ENCODE measurements around the gene RPS16.
A peak's percentile ranks its signal among the peaks of the same experiment; 100 is the strongest.

- TF ChIP-seq EP300 (IDR thresholded peaks at IDR 0.05) (peak in 1 of 2 donors; percentile 39), CTCF (IDR thresholded peaks at IDR 0.05) (no peak), POLR2A (IDR thresholded peaks at IDR 0.05) (no peak)
Measured at GRCh38 chr19:39411081-39411831, 24.5 kb downstream of the RPS16 start.
